HepG2 (cell line): Measurements from ENCODE around the gene KLF12.

ENCODE experiments used
- BRCA1 ChIP-seq: sonication (generic); formaldehyde crosslinking; IDR thresholded peaks from 2 replicates; pipeline ENCODE4 v1.4.0; 2020; ENCODE audit warnings: missing genetic modification reagents
- CEBPB ChIP-seq: IDR thresholded peaks from 2 replicates; pipeline ENCODE4 v1.6.1; 2011; ENCODE audit warnings: low read depth, low read length, improper control_type of control experiment, borderline replicate concordance
- CTCF ChIP-seq: sonication (generic); formaldehyde crosslinking; IDR thresholded peaks from 2 replicates; pipeline ENCODE4 v1.5.0; 2020; ENCODE audit warnings: mild to moderate bottlenecking, missing genetic modification reagents, moderate library complexity
- EP300 ChIP-seq, 3 experiments: sonication (generic) in 1 of 3; formaldehyde crosslinking in 1 of 3; IDR thresholded peaks; 2 replicates each; pipeline versions ENCODE4 v1.5.1 to v1.6.1; 2011 to 2020; ENCODE audit warnings: low read depth in 2 of 3, low read length in 2 of 3, borderline replicate concordance in 1 of 3, improper control_type of control experiment in 1 of 3, mild to moderate bottlenecking in 1 of 3, missing genetic modification reagents in 1 of 3, moderate library complexity in 1 of 3
- HOMEZ ChIP-seq: IDR thresholded peaks from 2 replicates; pipeline ENCODE4 v1.6.1; 2016; ENCODE audit warnings: low read depth
- POLR2G ChIP-seq: fragments of 200-400 bp; formaldehyde crosslinking; IDR thresholded peaks from 2 replicates; pipeline ENCODE4 v1.6.1; 2018; ENCODE audit warnings: mild to moderate bottlenecking, low read depth, low read length, moderate library complexity
- RXRA ChIP-seq: sonication (generic); formaldehyde crosslinking; IDR thresholded peaks from 2 replicates; pipeline ENCODE4 v1.5.1; 2020; ENCODE audit warnings: missing genetic modification reagents
- TAF1 ChIP-seq: sonication (generic); formaldehyde crosslinking; IDR thresholded peaks from 2 replicates; pipeline ENCODE4 v1.4.0; 2020; ENCODE audit warnings: missing genetic modification reagents
- TBL1XR1 ChIP-seq: fragments of 150-350 bp; IDR thresholded peaks from 2 replicates; pipeline ENCODE4 v1.6.1; 2014; ENCODE audit warnings: borderline replicate concordance, low read length; ENCODE audit not compliant: partially characterized antibody
- ZBTB49 ChIP-seq: sonication (generic); formaldehyde crosslinking; IDR thresholded peaks from 2 replicates; pipeline ENCODE4 v1.4.0; 2020; ENCODE audit warnings: missing genetic modification reagents, borderline replicate concordance
- ZNF407 ChIP-seq: sonication (generic); formaldehyde crosslinking; IDR thresholded peaks from one replicate; pipeline ENCODE4 v1.5.1; 2020; ENCODE audit warnings: mild to moderate bottlenecking, missing genetic modification reagents; ENCODE audit errors: not compliant biosample characterization

- TF ChIP-seq CEBPB = no peak
- TF ChIP-seq RXRA (CRISPR knock-in tag) = no peak
- no peak for TF ChIP-seq ZNF407
- no peak for TF ChIP-seq POLR2G
- TF ChIP-seq TAF1 (CRISPR knock-in tag) = no peak
- no peak for TF ChIP-seq ZBTB49
- TF ChIP-seq CTCF (CRISPR knock-in tag) = no peak
- no peak for TF ChIP-seq TBL1XR1
- no peak for TF ChIP-seq HOMEZ (CRISPR knock-in tag)
- no peak for TF ChIP-seq EP300 (IDR thresholded peaks at IDR 0.05; ENCODE audit: low read depth in 2 of 2, low read length in 2 of 2)
- no peak for TF ChIP-seq EP300 (CRISPR knock-in tag; IDR thresholded peaks at IDR 0.05; ENCODE audit: borderline replicate concordance)
- no peak for TF ChIP-seq BRCA1 (CRISPR knock-in tag)
Observed at GRCh38 chr13:74148352-74148751, 14.1 kb upstream of the KLF12 start.
